B cell (primary cell): Measurements from ENCODE around the gene GDF7. TPM values are rescaled to one million over a fixed set of nuclear protein-coding genes. Genes with fewer than 3 reads are reported as not detected.

ENCODE experiments used
- ATAC-seq: fragments of 200-7000 bp; cut with Tn5 transposase; one replicate; pipeline ENCODE4 v1.10.0; 2021; ENCODE audit warnings: low read depth, mild to moderate bottlenecking, moderate number of reproducible peaks, moderate library complexity
- CTCF ChIA-PET: fragments of 350-600 bp; sonication (Branson Sonifier 250); formaldehyde crosslinking; loops from one replicate; lab custom pipeline; 2021; ENCODE audit warnings: antibody characterized with exemption, inconsistent platforms; lab: Charles Lee
- POLR2A ChIA-PET: fragments of 350-600 bp; sonication (Branson Sonifier 250); formaldehyde crosslinking; loops from one replicate; lab custom pipeline; 2021; ENCODE audit warnings: antibody characterized with exemption; lab: Charles Lee
- DNase-seq: peaks from one replicate; pipeline ENCODE4 v3.0.0; 2013
- H2AFZ ChIP-seq: 2 replicates; pipeline ENCODE4 v1.6.1; 2012; ENCODE audit warnings: mild to moderate bottlenecking, low read depth, low read length; ENCODE audit not compliant: insufficient read depth, poor library complexity, severe bottlenecking
- H3K27ac ChIP-seq, 2 donors: 1 replicate in 1 of 2; 2 replicates in 1 of 2; pipeline ENCODE4 v1.5.1; 2012 to 2013; ENCODE audit warnings: low read length in 2 of 2, mild to moderate bottlenecking in 2 of 2, moderate library complexity in 1 of 2
- H3K27me3 ChIP-seq, 4 experiments: fragments of 200-600 bp in 1 of 4; sonication (generic) in 1 of 4; replicated peaks in 1 of 4; 1 replicate in 2 of 4; 2 replicates in 2 of 4; pipeline versions ENCODE4 v1.6.1 to v1.7.0; 2013 to 2016; ENCODE audit warnings: low read length in 3 of 4, mild to moderate bottlenecking in 2 of 4, mixed read lengths in 1 of 4, moderate library complexity in 1 of 4; ENCODE audit not compliant: insufficient read depth in 4 of 4, control insufficient read depth in 3 of 4; ENCODE audit errors: control extremely low read depth in 1 of 4
- H3K36me3 ChIP-seq, 2 experiments: replicated peaks in 1 of 2; 1 replicate in 1 of 2; 2 replicates in 1 of 2; pipeline versions ENCODE4 v1.6.1 to v1.7.1; 2013; ENCODE audit warnings: low read length in 1 of 2; ENCODE audit not compliant: insufficient read depth in 2 of 2, control insufficient read depth in 1 of 2; ENCODE audit errors: control extremely low read depth in 1 of 2, extremely low read depth in 1 of 2
- H3K4me1 ChIP-seq, 2 donors: fragments of 200-600 bp in 1 of 2; sonication (generic) in 1 of 2; 1 replicate in 1 of 2; 2 replicates in 1 of 2; pipeline versions ENCODE4 v1.5.1 to v1.6.1; 2013 to 2017; ENCODE audit warnings: low read length in 2 of 2; ENCODE audit not compliant: control insufficient read depth in 2 of 2, insufficient read depth in 2 of 2
- H3K4me2 ChIP-seq: replicated peaks from 2 replicates; pipeline ENCODE3; 2012; ENCODE audit warnings: mild to moderate bottlenecking, low read depth, low read length; ENCODE audit not compliant: poor library complexity, severe bottlenecking
- H3K4me3 ChIP-seq, 5 experiments: fragments of 200-600 bp in 1 of 5; sonication (generic) in 1 of 5; 1 replicate in 3 of 5; 2 replicates in 2 of 5; pipeline versions ENCODE4 v1.5.1 to v1.7.0; 2011 to 2016; ENCODE audit warnings: low read length in 4 of 5, mild to moderate bottlenecking in 4 of 5, low read depth in 2 of 5, control low read depth in 1 of 5, moderate library complexity in 1 of 5; ENCODE audit not compliant: insufficient read depth in 1 of 5; ENCODE audit errors: control extremely low read depth in 1 of 5, extremely low read depth in 1 of 5
- H3K79me2 ChIP-seq: fragments of 200-600 bp; sonication (generic); one replicate; pipeline ENCODE4 v1.6.0; 2016; ENCODE audit warnings: low read length; ENCODE audit not compliant: control insufficient read depth, insufficient read depth
- H3K9ac ChIP-seq: fragments of 200-600 bp; sonication (generic); 2 replicates; pipeline ENCODE4 v1.6.1; 2017; ENCODE audit warnings: mild to moderate bottlenecking, low read length, moderate library complexity
- H3K9me3 ChIP-seq, 3 donors: one replicate each; pipeline versions ENCODE4 v1.6.1 to v1.7.1; 2013; ENCODE audit warnings: low read length in 2 of 3; ENCODE audit not compliant: control insufficient read depth in 2 of 3, insufficient read depth in 1 of 3; ENCODE audit errors: control extremely low read depth in 1 of 3
- H4K20me1 ChIP-seq: 2 replicates; pipeline ENCODE4 v1.6.0; 2012; ENCODE audit warnings: mild to moderate bottlenecking, low read length; ENCODE audit not compliant: insufficient read depth, control insufficient read depth, poor library complexity, severe bottlenecking
- H3K27ac Mint-ChIP-seq: one replicate; pipeline ENCODE4 v1.8.0; 2021; ENCODE audit warnings: mixed read lengths
- H3K27me3 Mint-ChIP-seq: one replicate; pipeline ENCODE4 v1.8.0; 2021; ENCODE audit warnings: mixed read lengths
- H3K4me1 Mint-ChIP-seq: one replicate; pipeline ENCODE4 v1.8.0; 2021; ENCODE audit warnings: mixed read lengths
- H3K4me3 Mint-ChIP-seq: one replicate; pipeline ENCODE4 v1.8.0; 2021; ENCODE audit warnings: mixed read lengths
- H3K9me3 Mint-ChIP-seq: one replicate; pipeline ENCODE4 v1.8.0; 2022; ENCODE audit warnings: mixed read lengths; ENCODE audit not compliant: insufficient read depth
- CTCF ChIP-seq: fragments of 200-600 bp; IDR thresholded peaks from one replicate; pipeline ENCODE4 v1.8.0; 2022; ENCODE audit warnings: antibody characterized with exemption, mild to moderate bottlenecking
- EZH2 ChIP-seq: IDR thresholded peaks from 2 replicates; pipeline ENCODE4 v1.6.1; 2012; ENCODE audit warnings: borderline replicate concordance, low read depth, mild to moderate bottlenecking, moderate library complexity, low read length; ENCODE audit not compliant: insufficient read depth, poor library complexity, severe bottlenecking
- WGBS: methylation state at CpG from one replicate; pipeline ENCODE4 v1.1.5; 2013; ENCODE audit warnings: missing lambda C conversion rate; ENCODE audit not compliant: insufficient coverage; 5-methylcytosine and 5-hydroxymethylcytosine counted together
- intact Hi-C: fragments of 100-400 bp; cut with micrococcal nuclease; formaldehyde crosslinking; loops from one replicate; pipeline ENCODE4 v1.10.0; 2022
- polyA plus RNA-seq: library from polyadenylated mRNA; depleted of rRNA; stranded (reverse); fragments of >200 nt; gene quantifications from 2 replicates; pipeline ENCODE4 v1.2.3, GENCODE V29; 2012
- total RNA-seq, 2 donors: library from RNA; stranded (reverse); fragments of 120-200 nt in 1 of 2; gene quantifications; 1 replicate in 1 of 2; 2 replicates in 1 of 2; pipeline versions ENCODE4 v1.2.3 to v1.2.4, GENCODE V29; 2013 to 2022

GDF7 gene
- total and polyA plus RNA-seq, 2 donors (not counting 1 experiment from before 2014, with no cell fraction given): 7.0 to 15.3 TPM

- TF ChIP-seq CTCF (no peak), EZH2 (no peak)
- H4K20me1 ChIP-seq: peaks cover 6% of the 10 kb centered on the region
- WGBS: 67% methylated on average over 3 of the region's 7 CpGs
- H3K9ac ChIP-seq: peak overlapping the region; percentile 74
- no peaks in the 10 kb centered on the region for H3K9me3 Mint-ChIP-seq
- peak overlapping the region; percentile 88 for H3K4me3 Mint-ChIP-seq
- H3K36me3 ChIP-seq: no peaks in the 10 kb centered on the region
- peaks cover 41 to 48% of the 10 kb centered on the region in 2 donors for H3K4me1 ChIP-seq
- H3K27ac Mint-ChIP-seq: peak overlapping the region; percentile 97
- peak overlapping the region; percentile 95 for H3K4me2 ChIP-seq
- peaks cover 39% of the 10 kb centered on the region for H3K79me2 ChIP-seq
- intact Hi-C loops: loop anchor here (1.0 to 5.0 kb wide), 8 partner anchors 10 to 751 kb away; partner anchors contain the start of genes LAPTM4A, LDAH, RHOB and TTC32
- H3K9me3 ChIP-seq: no peaks in the 10 kb centered on the region
- CTCF ChIA-PET: interaction anchor here (0.6 to 9.9 kb wide), 23 partner anchors 10 to 696 kb away, joined by 3 to 139 read pairs (median 6); partner anchors contain the start of genes GDF7, LDAH and RHOB
- peaks cover 3% of the 10 kb centered on the region for H3K27me3 Mint-ChIP-seq
- ATAC-seq (no peak), DNase-seq (no peak)
- H3K4me3 ChIP-seq: peak overlapping the region in 4 of 5 experiments; percentile 50 to 65 (median 62)
- H3K4me1 Mint-ChIP-seq: peaks cover 47% of the 10 kb centered on the region
- H3K27ac ChIP-seq: peak overlapping the region; percentile 93 to 94
- H2AFZ ChIP-seq: peak overlapping the region; percentile 98
- POLR2A ChIA-PET: interaction anchor here (0.6 to 2.9 kb wide), 7 partner anchors 10 to 311 kb away, joined by 3 to 29 read pairs (median 5); partner anchors contain the start of genes GDF7 and RHOB
- H3K27me3 ChIP-seq: peaks cover 0 to 4% (median 0%) of the 10 kb centered on the region in 4 experiments
Observed at GRCh38 chr2:20651731-20652099, 15.2 kb upstream of the GDF7 start.

DNA sequence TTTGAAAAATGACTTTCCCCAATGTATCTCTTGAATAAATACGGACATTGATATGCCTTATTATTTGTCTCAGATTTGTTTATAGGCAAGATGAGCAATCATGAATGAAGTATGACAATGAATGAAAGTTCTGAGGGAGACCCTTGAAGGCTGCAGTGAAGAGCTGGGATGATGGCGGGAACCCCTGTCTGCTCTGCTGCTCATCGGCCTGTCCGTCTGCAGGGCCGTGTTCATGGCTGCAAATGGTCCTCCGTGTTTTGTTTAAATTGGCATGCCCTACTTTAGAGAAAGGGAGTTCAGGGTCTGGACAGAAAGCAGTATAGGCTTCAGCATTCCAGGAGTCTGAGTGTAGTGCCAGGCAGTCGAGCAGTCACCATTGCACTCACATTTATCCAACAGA lies 14.8 kb upstream of the GDF7 start:
- no peaks in the 10 kb centered on the region for H3K36me3 ChIP-seq
- H3K27me3 ChIP-seq: peaks cover 0 to 4% (median 0%) of the 10 kb centered on the region in 4 experiments
- ATAC-seq: no peak
- no peaks in the 10 kb centered on the region for H3K9me3 Mint-ChIP-seq
- 97% methylated on average over 5 of the region's 7 CpGs for WGBS
- no peak for DNase-seq
- no peak overlapping the region for H2AFZ ChIP-seq
- H3K4me2 ChIP-seq: no peak overlapping the region
- peaks cover 39 to 44% of the 10 kb centered on the region in 2 donors for H3K4me1 ChIP-seq
- H3K79me2 ChIP-seq: peaks cover 36% of the 10 kb centered on the region
- H3K9me3 ChIP-seq: no peaks in the 10 kb centered on the region
- TF ChIP-seq CTCF (no peak), EZH2 (no peak)
- intact Hi-C loops: loop anchor here (5.0 kb wide), 1 partner anchor 55 kb away; no protein-coding TSS in a partner anchor
- H3K9ac ChIP-seq: no peak overlapping the region
- no peak overlapping the region for H3K4me3 ChIP-seq
- H3K27me3 Mint-ChIP-seq: peaks cover 3% of the 10 kb centered on the region
- peak overlapping the region; percentile 88 for H3K4me3 Mint-ChIP-seq
- H4K20me1 ChIP-seq: peaks cover 6% of the 10 kb centered on the region
- peaks cover 44% of the 10 kb centered on the region for H3K4me1 Mint-ChIP-seq
- ChIA-PET POLR2A (interaction anchor here (1.7 to 2.9 kb wide), 2 partner anchors 14 to 205 kb away, joined by 11 to 29 read pairs; partner anchors contain the start of genes GDF7 and RHOB), CTCF (interaction anchor here (1.3 to 9.9 kb wide), 10 partner anchors 10 to 696 kb away, joined by 4 to 139 read pairs (median 16); partner anchors contain the start of genes GDF7, LDAH and RHOB)
- peak overlapping the region; percentile 59 for H3K27ac Mint-ChIP-seq
- H3K27ac ChIP-seq: no peak overlapping the region
